Heart right ventricle (tissue), 16 donors: ENCODE data around the gene LYPD1. TPM values are rescaled to one million over a fixed set of nuclear protein-coding genes. Genes with fewer than 3 reads are reported as not detected.

Source experiments
- ATAC-seq, 8 donors: fragments of 200-7000 bp; cut with Tn5 transposase; one replicate each; pipeline ENCODE4 v1.9.1; 2020; ENCODE audit warnings: mild to moderate bottlenecking in 8 of 8, moderate library complexity in 8 of 8, moderate number of reproducible peaks in 1 of 8
- DNase-seq, 2 donors: peaks; one replicate each; pipeline ENCODE4 v3.0.0-alpha.2; 2020
- H3K27ac ChIP-seq, 10 donors: fragments of 200-600 bp; sonication (generic) in 2 of 10; one replicate each; pipeline versions ENCODE4 v1.5.0 to v1.8.0; 2020 to 2022; ENCODE audit warnings: mild to moderate bottlenecking in 3 of 10
- H3K27me3 ChIP-seq, 7 donors: fragments of 200-600 bp; one replicate each; pipeline ENCODE4 v1.8.0; 2021 to 2022; ENCODE audit warnings: mild to moderate bottlenecking in 2 of 7
- H3K36me3 ChIP-seq, 9 donors: fragments of 200-600 bp; sonication (generic) in 1 of 9; one replicate each; pipeline versions ENCODE4 v1.5.0 to v1.8.0; 2020 to 2022; ENCODE audit warnings: mild to moderate bottlenecking in 2 of 9
- H3K4me1 ChIP-seq, 9 donors: fragments of 200-600 bp; sonication (generic) in 1 of 9; one replicate each; pipeline versions ENCODE4 v1.5.0 to v1.8.0; 2020 to 2022; ENCODE audit warnings: mild to moderate bottlenecking in 4 of 9
- H3K4me3 ChIP-seq, 10 donors: fragments of 200-600 bp; sonication (generic) in 2 of 10; one replicate each; pipeline versions ENCODE4 v1.5.0 to v1.8.0; 2020 to 2022; ENCODE audit warnings: mild to moderate bottlenecking in 7 of 10, moderate library complexity in 2 of 10
- H3K9me3 ChIP-seq, 11 donors: fragments of 200-600 bp in 10 of 11; sonication (generic) in 2 of 11; one replicate each; pipeline versions ENCODE4 v1.5.0 to v1.8.0; 2013 to 2022; ENCODE audit warnings: mild to moderate bottlenecking in 2 of 11, control low read depth in 1 of 11, moderate library complexity in 1 of 11
- WGBS, 2 donors: extraction: QIAGEN DNeasy Blood & Tissue Kit; methylation state at CpG; one replicate each; pipeline ENCODE4 v1.1.7; 2013; ENCODE audit warnings: inconsistent platforms in 1 of 2; 5-methylcytosine and 5-hydroxymethylcytosine counted together
- intact Hi-C, 10 donors: fragments of 100-400 bp; cut with DNase I; formaldehyde crosslinking; loops; one replicate each; pipeline versions ENCODE4 v1.11.1 to v1.14.2; 2022
- polyA plus RNA-seq, 2 donors: library from polyadenylated mRNA; stranded (reverse); fragments of 200-250 nt; gene quantifications; one replicate each; pipeline ENCODE4 v1.2.3, GENCODE V29; 2013
- total RNA-seq, 10 donors: library from RNA; stranded (reverse); fragmentation: NEBNext Ultra II Directional in 3 of 10; extraction: Animal tissue kit (Norgen Biotek cat#: 25700) in 3 of 10; gene quantifications; one replicate each; pipeline versions ENCODE4 v1.2.1 to v1.2.4, GENCODE V29; 2021 to 2023
- TF ChIP-seq, protein P1 (sequence below), 9 donors: fragments of 200-600 bp; sonication (generic) in 2 of 9; IDR thresholded peaks; one replicate each; pipeline versions ENCODE4 v1.5.0 to v1.8.0; 2021 to 2022; ENCODE audit warnings: antibody characterized with exemption in 9 of 9, mild to moderate bottlenecking in 5 of 9, moderate library complexity in 1 of 9
- donor health status: Arrhythmogenic right ventricular cardiomyopathy.
- donor health status: ischemic (EF 13 %, LVEDD 7.1; RV severe dilation, severe dysfunction).
- donor health status: healthy with polysubstance abuse.
- donor health status: DM: no; HTN: yes; CAD: no.
- donor health status: DM: no; HTN: no; CAD: no.
- donor health status: ischemic (EF 25% LVEDD 6.9; RV normal size, moderate dysfunction).
- donor health status: ischemic (EF 25% LVEDD 5.7; RV mildly dilated, moderate dysfunction).
- donor health status: healthy.
- donor health status: DM: yes; HTN: yes; CAD: no.
- donor health status: Ischemic cardiomyopathy.
- donor health status: ischemic (EF 35%, LVEDD 5.7; RV mildly dilated, moderate dysfunction).
- donor health status: nonischemic (EF 11% LVEDD 7.7; RV severe dilation, severe dysfunction).
- donor health status: DM: yes; HTN: yes; CAD: no.
- donor health status: PGD.
- donor health status: ischemic (EF 29% LVEDD 5.4; RV normal size, mild dysfunction).
- donor health status: nonischemic (EF 23%, LVEDD 6.1; RV moderate dilation, normal function).

The LYPD1 gene
- total and polyA plus RNA-seq, 12 donors = 0.16 to 0.72 (median 0.42) TPM; not detected in 3

DNA sequence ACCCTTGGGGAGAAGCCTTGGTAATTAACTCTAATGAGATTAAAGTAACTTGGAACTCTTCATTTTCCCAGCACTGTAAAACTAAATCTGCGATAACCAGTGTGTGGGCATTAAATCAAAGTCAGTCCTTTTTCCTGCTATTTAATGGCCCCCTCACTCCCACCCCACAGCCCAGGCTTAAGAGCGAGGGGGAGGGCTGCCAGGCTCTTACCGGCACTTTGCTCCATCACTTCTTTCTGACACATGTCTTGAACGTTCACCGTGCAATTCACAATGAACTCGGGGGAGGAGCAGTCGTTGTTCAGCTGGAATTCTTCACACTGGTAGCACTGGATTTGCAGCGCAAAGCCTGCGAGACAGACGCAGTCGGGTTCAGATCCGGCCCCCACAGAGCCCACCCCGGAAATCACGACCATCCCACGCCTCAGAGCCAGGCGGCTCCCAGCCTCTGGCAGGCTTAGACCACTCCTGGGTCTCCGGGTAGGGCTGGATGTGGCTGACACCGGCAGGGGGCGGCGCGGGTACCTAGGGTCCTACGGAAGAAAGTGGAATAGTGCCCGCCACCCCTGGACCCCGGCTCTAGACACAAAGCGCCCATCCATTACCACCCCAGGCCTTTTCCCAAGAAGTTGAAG is 1.7 kb downstream of the LYPD1 start:
- intact Hi-C loops = loop anchor here in 1 of 10 donors (10.0 kb wide), 1 partner anchor 506 kb away; no protein-coding TSS in a partner anchor
- no peak overlapping the region for H3K27ac ChIP-seq
- peaks cover 9 to 37% (median 24%) of the 10 kb centered on the region in 9 donors for H3K4me1 ChIP-seq
- H3K9me3 ChIP-seq = no peaks in the 10 kb centered on the region
- TF ChIP-seq, protein P1, sequence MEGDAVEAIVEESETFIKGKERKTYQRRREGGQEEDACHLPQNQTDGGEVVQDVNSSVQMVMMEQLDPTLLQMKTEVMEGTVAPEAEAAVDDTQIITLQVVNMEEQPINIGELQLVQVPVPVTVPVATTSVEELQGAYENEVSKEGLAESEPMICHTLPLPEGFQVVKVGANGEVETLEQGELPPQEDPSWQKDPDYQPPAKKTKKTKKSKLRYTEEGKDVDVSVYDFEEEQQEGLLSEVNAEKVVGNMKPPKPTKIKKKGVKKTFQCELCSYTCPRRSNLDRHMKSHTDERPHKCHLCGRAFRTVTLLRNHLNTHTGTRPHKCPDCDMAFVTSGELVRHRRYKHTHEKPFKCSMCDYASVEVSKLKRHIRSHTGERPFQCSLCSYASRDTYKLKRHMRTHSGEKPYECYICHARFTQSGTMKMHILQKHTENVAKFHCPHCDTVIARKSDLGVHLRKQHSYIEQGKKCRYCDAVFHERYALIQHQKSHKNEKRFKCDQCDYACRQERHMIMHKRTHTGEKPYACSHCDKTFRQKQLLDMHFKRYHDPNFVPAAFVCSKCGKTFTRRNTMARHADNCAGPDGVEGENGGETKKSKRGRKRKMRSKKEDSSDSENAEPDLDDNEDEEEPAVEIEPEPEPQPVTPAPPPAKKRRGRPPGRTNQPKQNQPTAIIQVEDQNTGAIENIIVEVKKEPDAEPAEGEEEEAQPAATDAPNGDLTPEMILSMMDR (IDR thresholded peaks at IDR 0.05) = peak in 3 of 9 donors; percentile 13 to 22 (median 20)
- ATAC-seq (peak in 2 of 8 donors; percentile 23 to 29), DNase-seq (peak in 1 of 2 donors; percentile 10)
- 8 to 9% methylated on average over 25 of the region's 25 CpGs for WGBS, 2 donors
- no peaks in the 10 kb centered on the region for H3K36me3 ChIP-seq
- peak overlapping the region in 7 of 10 donors; percentile 41 to 63 (median 54) for H3K4me3 ChIP-seq
- peaks cover 7 to 75% (median 63%) of the 10 kb centered on the region in 7 donors for H3K27me3 ChIP-seq

DNA sequence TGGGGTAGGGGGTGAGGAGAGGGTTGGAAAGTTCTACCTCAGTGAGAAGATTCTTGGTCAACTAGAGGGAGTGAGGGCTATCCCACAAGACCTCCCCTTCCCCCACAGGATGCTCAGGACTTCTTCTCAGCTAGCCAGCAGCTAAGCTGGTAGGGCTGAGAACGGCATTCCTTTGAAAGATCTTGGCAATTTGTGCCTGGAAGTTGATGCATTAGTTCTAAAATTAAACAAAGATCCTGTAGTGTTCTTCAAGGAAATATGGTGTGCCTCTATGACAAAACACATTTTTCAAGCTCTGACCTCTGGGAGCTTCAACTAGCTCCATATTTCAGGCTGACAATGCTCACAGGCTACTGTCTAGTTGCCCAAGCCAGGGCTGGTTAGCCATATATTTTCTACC is 2.3 kb downstream of the LYPD1 start:
- WGBS, 2 donors = 52 to 65% methylated on average over 1 of the region's 1 CpG
- DNase-seq (no peak), ATAC-seq (no peak)
- peaks cover 7 to 81% (median 62%) of the 10 kb centered on the region in 7 donors for H3K27me3 ChIP-seq
- H3K36me3 ChIP-seq = no peaks in the 10 kb centered on the region
- H3K4me3 ChIP-seq = no peak overlapping the region
- TF ChIP-seq, protein P1 (IDR thresholded peaks at IDR 0.05) = no peak
- intact Hi-C loops = loop anchor here in 1 of 10 donors (10.0 kb wide), 1 partner anchor 507 kb away; no protein-coding TSS in a partner anchor
- H3K27ac ChIP-seq = no peak overlapping the region
- no peaks in the 10 kb centered on the region for H3K9me3 ChIP-seq
- peaks cover 9 to 37% (median 24%) of the 10 kb centered on the region in 9 donors for H3K4me1 ChIP-seq

DNA sequence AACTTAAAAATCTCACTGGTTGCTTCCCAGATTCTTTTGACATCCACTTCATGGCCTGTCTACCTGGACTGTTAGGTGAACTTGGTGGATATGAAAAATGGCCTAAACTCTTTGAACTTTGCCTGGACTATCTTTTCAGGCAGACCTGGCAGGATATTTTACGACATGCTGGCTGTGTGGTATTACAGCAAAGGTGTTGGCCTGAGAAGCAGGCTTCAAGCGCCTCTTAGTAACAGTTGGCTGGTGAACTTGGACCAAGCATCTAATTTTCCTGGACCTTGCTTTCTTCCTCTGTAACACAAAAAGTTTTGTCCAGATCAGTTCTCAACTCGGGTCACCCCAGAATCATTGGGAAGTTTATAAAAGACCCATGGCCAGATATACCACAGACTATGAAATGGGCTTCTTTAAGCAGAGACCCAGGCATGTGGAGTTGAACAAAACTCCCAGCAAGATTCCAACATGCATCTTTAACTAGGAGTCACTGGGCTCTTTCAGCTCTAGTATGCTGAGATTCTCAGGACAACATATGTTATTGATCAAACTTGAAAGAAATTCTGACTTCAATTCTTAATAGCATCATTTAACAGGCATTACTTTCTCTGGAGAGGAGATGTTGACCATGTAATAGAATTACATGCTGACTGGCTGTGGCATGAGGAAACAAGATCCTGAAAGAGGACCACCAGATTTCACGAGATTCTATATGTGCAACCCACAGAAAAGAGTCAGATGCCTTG is 4.4 kb downstream of the LYPD1 start:
- peaks cover 7 to 90% (median 60%) of the 10 kb centered on the region in 7 donors for H3K27me3 ChIP-seq
- TF ChIP-seq, protein P1 (IDR thresholded peaks at IDR 0.05) = no peak
- WGBS, 2 donors = 88 to 95% methylated on average over 4 of the region's 4 CpGs
- no peaks in the 10 kb centered on the region for H3K36me3 ChIP-seq
- H3K27ac ChIP-seq = no peak overlapping the region
- ATAC-seq = no peak
- H3K4me3 ChIP-seq = no peak overlapping the region
- no peaks in the 10 kb centered on the region for H3K9me3 ChIP-seq
- intact Hi-C loops = loop anchor here in 1 of 10 donors (10.0 kb wide), 1 partner anchor 509 kb away; no protein-coding TSS in a partner anchor
- no peak for DNase-seq
- H3K4me1 ChIP-seq = peaks cover 4 to 27% (median 19%) of the 10 kb centered on the region in 9 donors

DNA sequence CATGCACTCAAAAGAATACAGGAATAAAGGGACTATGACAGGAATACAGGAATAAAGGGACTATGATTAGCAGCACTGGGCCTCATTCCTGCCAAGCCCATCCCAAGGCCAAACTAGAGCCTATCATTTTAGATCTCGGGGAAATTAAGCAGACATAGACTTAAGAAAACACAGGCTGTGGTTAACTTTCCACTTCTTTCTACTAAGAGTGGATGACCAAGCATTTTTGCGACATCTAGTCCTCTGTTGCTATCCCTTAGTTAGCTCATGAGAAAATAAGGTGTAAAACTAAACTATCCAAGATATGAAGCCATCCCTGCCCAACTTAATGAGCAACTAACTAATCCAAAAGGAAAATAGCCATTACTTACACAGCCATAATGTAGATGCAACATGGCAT is 5.9 kb downstream of the LYPD1 start:
- no peak for DNase-seq
- intact Hi-C loops = loop anchor here in 1 of 10 donors (10.0 kb wide), 1 partner anchor 511 kb away; no protein-coding TSS in a partner anchor
- H3K4me1 ChIP-seq = peaks cover 0 to 12% (median 5%) of the 10 kb centered on the region in 9 donors
- peaks cover 0 to 79% (median 53%) of the 10 kb centered on the region in 7 donors for H3K27me3 ChIP-seq
- H3K36me3 ChIP-seq = no peaks in the 10 kb centered on the region
- H3K27ac ChIP-seq = no peak overlapping the region
- H3K4me3 ChIP-seq = no peak overlapping the region
- no peaks in the 10 kb centered on the region for H3K9me3 ChIP-seq
- TF ChIP-seq, protein P1 (IDR thresholded peaks at IDR 0.05) = no peak
- no peak for ATAC-seq
- WGBS, 2 donors = 84 to 86% methylated on average over 2 of the region's 2 CpGs
